Tibial nerve (tissue), 4 donors: ENCODE measurements around the gene SPRY2. TPM values are rescaled to one million over a fixed set of nuclear protein-coding genes. Genes with fewer than 3 reads are reported as not detected.

ENCODE experiments used
- DNase-seq, 2 donors: peaks; one replicate each; pipeline ENCODE4 v3.0.0-alpha.2; 2019; ENCODE audit warnings: low spot score in 2 of 2
- H3K27ac ChIP-seq, 4 donors: fragments of 200-600 bp; sonication (generic) in 3 of 4; one replicate each; pipeline ENCODE4 v1.5.1; 2017 to 2019; ENCODE audit warnings: mild to moderate bottlenecking in 1 of 4
- H3K27me3 ChIP-seq, 2 donors: fragments of 200-600 bp; sonication (generic) in 1 of 2; one replicate each; pipeline versions ENCODE4 v1.5.1 to v1.6.0; 2017 to 2019
- H3K36me3 ChIP-seq, 3 donors: fragments of 200-600 bp; sonication (generic); one replicate each; pipeline ENCODE4 v1.5.1; 2018 to 2019
- H3K4me1 ChIP-seq, 4 donors: fragments of 200-600 bp; sonication (generic) in 3 of 4; one replicate each; pipeline ENCODE4 v1.5.1; 2017 to 2019
- H3K4me3 ChIP-seq, 4 donors: fragments of 200-600 bp; sonication (generic) in 3 of 4; one replicate each; pipeline ENCODE4 v1.5.1; 2017 to 2019; ENCODE audit warnings: mild to moderate bottlenecking in 1 of 4, moderate library complexity in 1 of 4
- H3K9me3 ChIP-seq, 4 donors: fragments of 200-600 bp; sonication (generic) in 3 of 4; one replicate each; pipeline ENCODE4 v1.5.1; 2017 to 2019
- CTCF ChIP-seq, 5 experiments: fragments of 200-600 bp in 3 of 5; fragments of 450-650 bp in 2 of 5; sonication (generic) in 3 of 5; IDR thresholded peaks; one replicate each; pipeline ENCODE4 v1.5.1; 2016 to 2019; ENCODE audit warnings: antibody characterized with exemption in 5 of 5, mild to moderate bottlenecking in 3 of 5, moderate library complexity in 2 of 5
- EP300 ChIP-seq, 2 donors: sonication (generic); formaldehyde crosslinking; IDR thresholded peaks; one replicate each; pipeline ENCODE4 v1.6.1; 2017; ENCODE audit warnings: antibody characterized with exemption in 2 of 2, mild to moderate bottlenecking in 1 of 2
- POLR2A ChIP-seq, 2 donors: fragments of 450-650 bp; IDR thresholded peaks; one replicate each; pipeline ENCODE4 v1.6.1; 2017; ENCODE audit warnings: antibody characterized with exemption in 2 of 2, mild to moderate bottlenecking in 2 of 2, moderate library complexity in 2 of 2
- WGBS, 2 donors: methylation state at CpG; one replicate each; pipeline ENCODE4 v1.1.5; 2018; 5-methylcytosine and 5-hydroxymethylcytosine counted together
- total RNA-seq, 4 donors: library from RNA; depleted of rRNA; stranded (reverse); fragments of >200 nt; gene quantifications; one replicate each; pipeline ENCODE4 v1.1.0, GENCODE V29; 2016

SPRY2 gene
- total RNA-seq, 4 donors from 2014 or later = 80.4 to 122 (median 92.5) TPM

GRCh38 chr13:80338781-80339562 is 2.0 kb downstream of the SPRY2 start:
- Histone ChIP-seq H3K27me3 (no peaks in the 10 kb centered on the region), H3K36me3 (peaks cover 0 to 19% (median 0%) of the 10 kb centered on the region in 3 donors), H3K4me1 (peaks cover 0 to 52% (median 11%) of the 10 kb centered on the region in 4 donors), H3K4me3 (peak overlapping the region; percentile 71 to 96 (median 76)), H3K9me3 (no peaks in the 10 kb centered on the region), H3K27ac (peak overlapping the region; percentile 90 to 99 (median 95))
- peak; percentile 13 to 38 (median 28) for TF ChIP-seq CTCF (IDR thresholded peaks at IDR 0.05)
- TF ChIP-seq EP300 (IDR thresholded peaks at IDR 0.05) = peak in 1 of 2 donors; percentile 84
- peak; percentile 27 to 54 for TF ChIP-seq POLR2A (IDR thresholded peaks at IDR 0.05)
- DNase-seq = peak; percentile 55 to 63
- 0% methylated on average over 35 to 39 of the region's 40 CpGs for WGBS, 2 donors

GRCh38 chr13:80337288-80338081 is 3.4 kb downstream of the SPRY2 start:
- Histone ChIP-seq H3K36me3 (peaks cover 0 to 32% (median 0%) of the 10 kb centered on the region in 3 donors), H3K9me3 (no peaks in the 10 kb centered on the region), H3K27me3 (no peaks in the 10 kb centered on the region), H3K4me1 (peaks cover 0 to 42% (median 11%) of the 10 kb centered on the region in 4 donors), H3K27ac (peak overlapping the region; percentile 90 to 99 (median 95)), H3K4me3 (peak overlapping the region; percentile 71 to 96 (median 76))
- DNase-seq = no peak
- whole genome bisulfite sequencing, 2 donors = 15 to 29% methylated on average over 20 to 21 of the region's 26 CpGs
- no peak for TF ChIP-seq EP300 (IDR thresholded peaks at IDR 0.05)
- no peak for TF ChIP-seq POLR2A (IDR thresholded peaks at IDR 0.05)
- TF ChIP-seq CTCF (IDR thresholded peaks at IDR 0.05) = no peak

GRCh38 chr13:80336776-80337287 is 4.1 kb downstream of the SPRY2 start:
- 28 to 32% methylated on average over 9 of the region's 9 CpGs for WGBS, 2 donors
- H3K27ac ChIP-seq = peak overlapping the region; percentile 90 to 99 (median 95)

GRCh38 chr13:80336370-80336769 is 4.6 kb downstream of the SPRY2 start:
- Histone ChIP-seq H3K4me3 (peak overlapping the region; percentile 71 to 96 (median 76)), H3K36me3 (peaks cover 0 to 43% (median 0%) of the 10 kb centered on the region in 3 donors), H3K27ac (peak overlapping the region; percentile 90 to 99 (median 95)), H3K9me3 (no peaks in the 10 kb centered on the region), H3K27me3 (no peaks in the 10 kb centered on the region), H3K4me1 (peaks cover 0 to 44% (median 11%) of the 10 kb centered on the region in 4 donors)
- DNase-seq = no peak
- WGBS, 2 donors = 26 to 34% methylated on average over 2 of the region's 2 CpGs
- TF ChIP-seq POLR2A (IDR thresholded peaks at IDR 0.05) = no peak
- no peak for TF ChIP-seq CTCF (IDR thresholded peaks at IDR 0.05)
- TF ChIP-seq EP300 (IDR thresholded peaks at IDR 0.05) = peak in 1 of 2 donors; percentile 5

More at GRCh38 chr13:80336776-80337287, 4.1 kb downstream of the SPRY2 start:
- Histone ChIP-seq H3K9me3 (no peaks in the 10 kb centered on the region), H3K4me3 (peak overlapping the region; percentile 71 to 96 (median 76)), H3K4me1 (peaks cover 0 to 42% (median 11%) of the 10 kb centered on the region in 4 donors), H3K36me3 (peaks cover 0 to 39% (median 0%) of the 10 kb centered on the region in 3 donors), H3K27me3 (no peaks in the 10 kb centered on the region)
- TF ChIP-seq EP300 (IDR thresholded peaks at IDR 0.05) = no peak
- no peak for TF ChIP-seq POLR2A (IDR thresholded peaks at IDR 0.05)
- TF ChIP-seq CTCF (IDR thresholded peaks at IDR 0.05) = no peak
- DNase-seq = no peak
